OCI-LY1 (cell line): ENCODE measurements around the gene INSYN2A.

Experiments used
- EZH2 ChIP-seq: fragments of 200-600 bp; sonication (generic), shearing (Covaris generic); IDR thresholded peaks from 2 replicates; pipeline ENCODE4 v1.8.0; 2017; ENCODE audit warnings: borderline replicate concordance, mixed run types, mild to moderate bottlenecking, antibody characterized with exemption, low read length, moderate library complexity, mixed read lengths
- TF ChIP-seq, protein P1 (sequence below): fragments of 200-600 bp; sonication (generic), shearing (Covaris generic); IDR thresholded peaks from 2 replicates; pipeline ENCODE4 v1.5.1; 2017; ENCODE audit warnings: mild to moderate bottlenecking, antibody characterized with exemption, low read length, moderate library complexity, mixed read lengths

DNA sequence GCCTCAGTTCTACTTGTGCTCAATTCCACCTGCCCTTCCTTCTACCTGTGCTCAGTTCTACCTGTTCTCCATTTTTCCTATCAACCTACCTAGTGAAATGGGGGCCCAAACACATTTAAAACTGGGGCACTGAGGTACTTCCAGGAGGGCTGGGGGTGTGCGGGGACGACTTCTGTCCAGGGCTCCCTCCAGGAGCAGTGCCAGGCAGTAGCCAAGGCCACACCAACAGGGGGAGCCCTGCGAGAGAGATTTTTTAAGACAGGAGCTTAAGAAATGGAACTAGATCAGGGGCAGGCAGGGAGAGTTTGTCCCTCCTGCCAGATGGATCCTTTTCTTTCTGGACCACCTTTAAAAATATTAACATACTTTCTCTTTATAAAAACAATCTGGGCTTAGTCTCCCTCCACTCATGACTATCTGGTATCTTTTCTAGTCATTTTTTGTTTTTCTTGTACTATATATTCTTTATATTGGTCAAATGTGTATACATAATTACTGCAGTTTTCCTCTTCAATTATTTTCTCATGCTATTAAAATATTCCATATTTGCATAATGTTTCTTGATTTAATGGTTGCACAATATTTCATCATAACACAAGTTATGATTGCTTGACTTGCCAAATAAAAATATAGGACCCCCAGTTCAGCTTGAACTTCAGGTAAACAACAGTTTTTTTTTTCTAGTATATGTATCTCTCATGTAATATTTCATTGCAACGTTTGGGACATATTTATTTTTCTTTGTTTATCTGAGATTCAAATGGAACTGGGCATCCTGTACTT is 47.3 kb upstream of the INSYN2A start:
- TF ChIP-seq, protein P1, sequence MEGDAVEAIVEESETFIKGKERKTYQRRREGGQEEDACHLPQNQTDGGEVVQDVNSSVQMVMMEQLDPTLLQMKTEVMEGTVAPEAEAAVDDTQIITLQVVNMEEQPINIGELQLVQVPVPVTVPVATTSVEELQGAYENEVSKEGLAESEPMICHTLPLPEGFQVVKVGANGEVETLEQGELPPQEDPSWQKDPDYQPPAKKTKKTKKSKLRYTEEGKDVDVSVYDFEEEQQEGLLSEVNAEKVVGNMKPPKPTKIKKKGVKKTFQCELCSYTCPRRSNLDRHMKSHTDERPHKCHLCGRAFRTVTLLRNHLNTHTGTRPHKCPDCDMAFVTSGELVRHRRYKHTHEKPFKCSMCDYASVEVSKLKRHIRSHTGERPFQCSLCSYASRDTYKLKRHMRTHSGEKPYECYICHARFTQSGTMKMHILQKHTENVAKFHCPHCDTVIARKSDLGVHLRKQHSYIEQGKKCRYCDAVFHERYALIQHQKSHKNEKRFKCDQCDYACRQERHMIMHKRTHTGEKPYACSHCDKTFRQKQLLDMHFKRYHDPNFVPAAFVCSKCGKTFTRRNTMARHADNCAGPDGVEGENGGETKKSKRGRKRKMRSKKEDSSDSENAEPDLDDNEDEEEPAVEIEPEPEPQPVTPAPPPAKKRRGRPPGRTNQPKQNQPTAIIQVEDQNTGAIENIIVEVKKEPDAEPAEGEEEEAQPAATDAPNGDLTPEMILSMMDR, result peak; percentile 47; the same call in 1 of the 2 replicates
- TF ChIP-seq EZH2, result no peak
